Bronchial epithelial cell (primary cell): ENCODE data around the gene TRERF1. TPM values are rescaled to one million over a fixed set of nuclear protein-coding genes. Genes with fewer than 3 reads are reported as not detected.

Experiments
- DNase-seq: peaks from one replicate; pipeline ENCODE4 v3.0.0-alpha.2; 2010; ENCODE audit warnings: low read depth
- FAIRE-seq: peaks from 2 replicates; lab custom pipeline; 2011; peaks lifted over from hg19 to GRCh38; lab: Jason Lieb, UNC
- H3K27me3 ChIP-seq: 2 replicates; pipeline ENCODE4 v1.5.1; 2011; ENCODE audit warnings: low read length; ENCODE audit not compliant: control insufficient read depth, insufficient read depth
- H3K36me3 ChIP-seq: 2 replicates; pipeline ENCODE4 v1.5.1; 2011; ENCODE audit warnings: low read length; ENCODE audit not compliant: control insufficient read depth, insufficient read depth
- H3K4me3 ChIP-seq: 2 replicates; pipeline ENCODE4 v1.5.1; 2011; ENCODE audit warnings: mild to moderate bottlenecking, low read depth, low read length, control low read depth
- CTCF ChIP-seq: IDR thresholded peaks from 2 replicates; pipeline ENCODE4 v1.5.1; 2011; ENCODE audit warnings: mild to moderate bottlenecking, moderate library complexity, low read length, control low read depth, inconsistent platforms; ENCODE audit not compliant: insufficient read depth, severe bottlenecking
- total RNA-seq: library from RNA; depleted of rRNA; stranded (reverse); fragments of >200 nt; gene quantifications from 2 replicates; pipeline ENCODE4 v1.2.1, GENCODE V29; 2014

Gene TRERF1
- total RNA-seq, 1 donor from 2014 or later = 1.8 TPM

- Histone ChIP-seq H3K27me3 (no peaks in the 10 kb centered on the region), H3K36me3 (peaks cover 1% of the 10 kb centered on the region), H3K4me3 (no peak overlapping the region)
- no peak for TF ChIP-seq CTCF
- FAIRE-seq (no peak), DNase-seq (no peak)
Measured at GRCh38 chr6:42293386-42293977, 158.2 kb downstream of the TRERF1 start.

GRCh38 chr6:42292004-42292740 is 159.6 kb downstream of the TRERF1 start:
- DNase-seq (peak; percentile 95), FAIRE-seq (no peak)
- TF ChIP-seq CTCF = no peak
- Histone ChIP-seq H3K27me3 (no peaks in the 10 kb centered on the region), H3K36me3 (peaks cover 1% of the 10 kb centered on the region), H3K4me3 (no peak overlapping the region)

GRCh38 chr6:42287756-42288155 is 164.0 kb downstream of the TRERF1 start:
- FAIRE-seq = no peak
- DNase-seq = no peak
- Histone ChIP-seq H3K4me3 (no peak overlapping the region), H3K27me3 (no peaks in the 10 kb centered on the region), H3K36me3 (peaks cover 3% of the 10 kb centered on the region)
- TF ChIP-seq CTCF = no peak

- FAIRE-seq (peak; percentile 40), DNase-seq (no peak)
- Histone ChIP-seq H3K4me3 (no peak overlapping the region), H3K27me3 (no peaks in the 10 kb centered on the region), H3K36me3 (peaks cover 2% of the 10 kb centered on the region)
- no peak for TF ChIP-seq CTCF
Measured at GRCh38 chr6:42281570-42281969, 170.2 kb downstream of the TRERF1 start.

GRCh38 chr6:42280966-42281533 is 170.7 kb downstream of the TRERF1 start:
- TF ChIP-seq CTCF = no peak
- Histone ChIP-seq H3K36me3 (peaks cover 2% of the 10 kb centered on the region), H3K27me3 (no peaks in the 10 kb centered on the region), H3K4me3 (no peak overlapping the region)
- FAIRE-seq (no peak), DNase-seq (peak; percentile 83)
